Tibial nerve (tissue), 4 donors: Measurements from ENCODE around the gene PDIA5.

Source experiments
- EP300 ChIP-seq, 2 donors: sonication (generic); formaldehyde crosslinking; IDR thresholded peaks; one replicate each; pipeline ENCODE4 v1.6.1; 2017; ENCODE audit warnings: antibody characterized with exemption in 2 of 2, mild to moderate bottlenecking in 1 of 2
- POLR2A ChIP-seq, 2 donors: fragments of 450-650 bp; IDR thresholded peaks; one replicate each; pipeline ENCODE4 v1.6.1; 2017; ENCODE audit warnings: antibody characterized with exemption in 2 of 2, mild to moderate bottlenecking in 2 of 2, moderate library complexity in 2 of 2
- TF ChIP-seq, protein P1 (sequence below), 5 experiments: fragments of 200-600 bp in 3 of 5; fragments of 450-650 bp in 2 of 5; sonication (generic) in 3 of 5; IDR thresholded peaks; one replicate each; pipeline ENCODE4 v1.5.1; 2016 to 2019; ENCODE audit warnings: antibody characterized with exemption in 5 of 5, mild to moderate bottlenecking in 3 of 5, moderate library complexity in 2 of 5

DNA sequence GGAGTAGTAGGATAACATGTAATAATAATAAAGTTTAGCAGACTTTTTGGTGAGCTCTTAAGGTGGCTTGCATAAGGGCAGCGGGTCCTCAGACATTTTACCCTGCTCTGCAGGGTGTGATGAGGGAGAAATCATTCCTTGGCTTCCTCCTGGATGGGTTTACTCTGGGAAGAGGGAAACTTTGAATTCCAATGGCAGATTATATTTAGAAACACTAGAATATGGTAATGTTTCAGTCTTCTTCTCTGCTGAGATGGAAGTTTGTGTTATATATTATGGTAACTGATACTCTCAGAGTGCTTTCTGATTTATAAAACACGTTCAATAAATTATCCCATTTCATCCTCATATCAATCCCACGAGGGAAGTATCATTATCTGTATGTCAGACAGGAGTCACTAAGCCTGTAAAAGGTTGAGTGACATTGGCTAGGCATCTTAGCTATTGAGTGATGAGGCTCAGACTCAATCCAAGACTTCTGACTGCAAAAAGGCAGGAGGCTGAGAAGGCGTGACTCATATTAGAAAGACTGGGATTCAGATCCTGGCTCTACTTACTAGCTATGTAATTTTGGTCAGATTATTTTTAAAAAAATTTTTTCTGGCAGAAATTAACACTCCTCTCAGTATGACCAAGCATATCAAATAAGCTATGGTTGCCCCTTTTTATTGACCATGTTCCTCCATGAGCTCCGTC lies 19.3 kb downstream of the PDIA5 start:
- TF ChIP-seq, protein P1, sequence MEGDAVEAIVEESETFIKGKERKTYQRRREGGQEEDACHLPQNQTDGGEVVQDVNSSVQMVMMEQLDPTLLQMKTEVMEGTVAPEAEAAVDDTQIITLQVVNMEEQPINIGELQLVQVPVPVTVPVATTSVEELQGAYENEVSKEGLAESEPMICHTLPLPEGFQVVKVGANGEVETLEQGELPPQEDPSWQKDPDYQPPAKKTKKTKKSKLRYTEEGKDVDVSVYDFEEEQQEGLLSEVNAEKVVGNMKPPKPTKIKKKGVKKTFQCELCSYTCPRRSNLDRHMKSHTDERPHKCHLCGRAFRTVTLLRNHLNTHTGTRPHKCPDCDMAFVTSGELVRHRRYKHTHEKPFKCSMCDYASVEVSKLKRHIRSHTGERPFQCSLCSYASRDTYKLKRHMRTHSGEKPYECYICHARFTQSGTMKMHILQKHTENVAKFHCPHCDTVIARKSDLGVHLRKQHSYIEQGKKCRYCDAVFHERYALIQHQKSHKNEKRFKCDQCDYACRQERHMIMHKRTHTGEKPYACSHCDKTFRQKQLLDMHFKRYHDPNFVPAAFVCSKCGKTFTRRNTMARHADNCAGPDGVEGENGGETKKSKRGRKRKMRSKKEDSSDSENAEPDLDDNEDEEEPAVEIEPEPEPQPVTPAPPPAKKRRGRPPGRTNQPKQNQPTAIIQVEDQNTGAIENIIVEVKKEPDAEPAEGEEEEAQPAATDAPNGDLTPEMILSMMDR (IDR thresholded peaks at IDR 0.05): no peak
- no peak for TF ChIP-seq POLR2A (IDR thresholded peaks at IDR 0.05)
- TF ChIP-seq EP300 (IDR thresholded peaks at IDR 0.05): no peak
